Ovary (tissue), 3 donors: Measurements from ENCODE around the gene THSD4.

Experiments
- CTCF ChIP-seq, 3 donors: fragments of 450-650 bp in 2 of 3; fragments of 200-600 bp in 1 of 3; IDR thresholded peaks; one replicate each; pipeline versions ENCODE4 v1.5.1 to v1.8.0; 2016 to 2022; ENCODE audit warnings: antibody characterized with exemption in 3 of 3, mild to moderate bottlenecking in 1 of 3
- POLR2A ChIP-seq: fragments of 450-650 bp; IDR thresholded peaks from one replicate; pipeline ENCODE4 v1.6.1; 2017; ENCODE audit warnings: antibody characterized with exemption, mild to moderate bottlenecking, moderate library complexity
- donor health status: DM: no; HTN: no; CAD: no.

GRCh38 chr15:71434774-71435173 lies 319.5 kb downstream of the THSD4 start:
- TF ChIP-seq CTCF (IDR thresholded peaks at IDR 0.05) (no peak), POLR2A (no peak)
